CD4-positive, alpha-beta T cell treated with Interleukin-6 for 4 hours (primary cell): ENCODE data around the gene MRPS2.
"Not testable (repeated sequence)": the region's sequence is repeated elsewhere in the genome, so short reads cannot be mapped to it uniquely, and the experiment has no call there.

Experiments used
- DNase-seq: peaks from one replicate; pipeline ENCODE4 v3.0.0-alpha.2; 2020; ENCODE audit warnings: mixed read lengths

The MRPS2 gene

DNA sequence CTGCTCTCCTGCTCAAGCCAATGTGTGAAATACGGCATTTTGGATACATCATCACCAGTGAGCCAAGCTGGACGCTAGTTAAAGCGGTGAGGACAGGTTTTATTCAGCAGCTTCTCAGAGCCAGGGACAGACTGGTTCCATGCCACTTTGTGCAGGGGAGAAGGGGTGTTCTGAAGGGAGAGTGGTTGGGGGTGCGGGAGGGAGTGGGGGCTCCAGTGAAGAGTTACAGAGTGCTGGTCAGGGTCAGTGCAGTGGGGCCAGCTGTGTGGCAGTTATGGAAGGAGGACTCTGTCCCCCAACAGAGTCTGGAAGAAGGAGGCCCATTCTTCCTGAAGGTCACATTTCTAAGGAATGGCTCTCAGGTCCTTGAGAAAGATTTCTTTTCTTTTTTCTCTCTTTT lies 34.3 kb downstream of the MRPS2 start:
- DNase-seq: not testable (repeated sequence)

- not testable (repeated sequence) for DNase-seq
Observed at GRCh38 chr9:135535631-135536030, 35.1 kb downstream of the MRPS2 start.

GRCh38 chr9:135536216-135536615 lies 35.7 kb downstream of the MRPS2 start:
- no peak for DNase-seq

DNA sequence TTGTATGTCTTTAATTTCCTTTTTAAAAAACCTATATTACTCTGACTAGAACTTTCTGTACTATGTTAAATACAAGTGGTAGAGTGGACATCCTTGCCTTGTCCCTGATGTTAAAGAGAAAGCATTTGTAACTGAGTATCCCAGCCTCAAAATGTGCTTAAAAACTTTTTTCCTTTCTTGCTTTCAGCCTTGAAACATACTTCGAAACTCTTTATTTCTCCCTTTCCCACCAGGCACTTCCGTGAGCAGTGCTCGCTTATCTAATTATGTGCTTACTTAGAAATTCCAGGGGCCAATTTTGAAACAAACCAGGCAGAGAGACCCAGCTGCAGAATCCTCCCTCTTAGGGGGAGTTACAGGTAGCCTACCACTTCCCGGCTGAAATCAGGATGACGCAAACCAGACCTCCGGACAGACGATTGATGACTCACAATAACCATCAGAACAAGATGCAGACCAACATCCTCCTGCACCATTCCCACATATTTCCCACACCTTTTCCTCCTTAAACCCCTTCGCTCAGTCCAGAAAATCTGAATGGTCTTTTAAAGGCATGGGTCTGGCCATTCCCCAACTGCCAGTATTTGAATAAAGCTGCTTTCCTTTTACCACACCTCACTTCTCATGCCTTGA lies 42.9 kb downstream of the MRPS2 start:
- not testable (repeated sequence) for DNase-seq

DNA sequence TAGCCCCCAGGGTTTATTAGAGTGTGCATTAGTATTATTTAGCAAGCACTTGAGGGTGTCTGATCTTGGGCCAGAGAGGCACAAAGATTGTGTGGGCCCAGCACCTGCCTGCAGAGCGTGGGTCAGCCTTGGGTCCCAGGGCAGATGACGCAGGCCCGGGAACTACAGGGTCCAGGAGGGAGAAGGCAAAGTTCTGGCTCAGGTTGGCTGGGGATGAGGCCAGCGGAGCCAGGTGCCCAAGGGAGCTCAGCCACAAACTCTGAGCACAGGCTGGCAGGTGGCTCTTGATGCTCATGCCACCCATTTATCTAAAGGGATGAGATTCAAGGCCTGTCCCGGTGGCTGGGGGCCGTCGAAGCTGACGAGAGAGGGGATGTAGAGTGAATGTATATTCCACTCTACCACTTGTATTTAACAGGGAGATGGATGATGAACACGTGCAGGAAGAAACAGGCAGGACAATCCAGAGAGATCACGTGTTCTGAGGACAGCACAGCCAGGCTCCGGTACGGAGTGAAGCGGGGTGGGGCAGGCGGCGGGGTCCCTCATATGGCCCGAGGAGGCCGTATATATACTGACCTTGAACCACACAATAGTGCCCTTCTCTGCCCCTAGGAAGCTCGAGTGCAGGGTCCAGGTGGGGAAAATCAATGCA lies 44.6 kb downstream of the MRPS2 start:
- DNase-seq: no peak

- not testable (repeated sequence) for DNase-seq
Observed at GRCh38 chr9:135545646-135546176, 45.2 kb downstream of the MRPS2 start, which contains the start of gene OBP2A. Gene OBP2A (plus strand): TSS chr9:135546126. CDS start chr9:135546181, 55 bp downstream.

DNA sequence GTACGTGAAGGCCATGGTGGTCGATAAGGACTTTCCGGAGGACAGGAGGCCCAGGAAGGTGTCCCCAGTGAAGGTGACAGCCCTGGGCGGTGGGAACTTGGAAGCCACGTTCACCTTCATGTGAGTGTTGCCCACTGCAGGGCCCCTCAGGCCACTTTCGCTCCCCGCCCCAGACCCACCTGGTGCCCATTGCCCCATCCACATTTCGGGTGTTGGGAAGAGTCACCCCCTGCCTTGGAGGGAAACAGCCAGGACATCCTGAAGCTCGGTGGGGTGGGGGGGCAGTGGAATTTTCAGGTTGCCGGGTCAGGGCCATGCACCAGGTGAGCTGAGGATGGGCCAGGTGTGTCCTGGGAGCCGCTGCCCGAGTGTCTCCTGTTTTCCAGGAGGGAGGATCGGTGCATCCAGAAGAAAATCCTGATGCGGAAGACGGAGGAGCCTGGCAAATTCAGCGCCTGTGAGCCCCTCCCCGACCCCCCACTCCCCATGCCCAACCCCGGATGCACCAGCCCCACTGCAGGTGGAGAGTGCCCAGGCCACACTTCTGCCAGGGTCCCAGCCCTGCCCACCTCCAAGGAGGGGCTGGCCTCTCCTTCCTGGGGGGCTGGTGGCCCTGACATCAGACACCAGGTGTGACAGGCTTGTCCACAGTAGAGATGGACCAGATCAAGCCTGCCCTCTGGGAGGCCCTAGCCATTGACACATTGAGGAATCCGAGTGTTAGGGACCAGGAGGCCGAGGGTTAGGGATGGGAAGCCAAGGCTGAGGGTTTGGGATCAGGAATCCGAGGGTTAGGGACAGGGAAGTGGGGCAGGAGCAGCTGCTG lies 46.5 kb downstream of the MRPS2 start:
- DNase-seq: not testable (repeated sequence)

- no peak for DNase-seq
Observed at GRCh38 chr9:135547756-135548736, 47.6 kb downstream of the MRPS2 start.

GRCh38 chr9:135549478-135550343 lies 49.2 kb downstream of the MRPS2 start:
- not testable (repeated sequence) for DNase-seq

GRCh38 chr9:135550344-135550918 lies 49.9 kb downstream of the MRPS2 start:
- no peak for DNase-seq

GRCh38 chr9:135551031-135551430 lies 50.5 kb downstream of the MRPS2 start:
- no peak for DNase-seq

DNA sequence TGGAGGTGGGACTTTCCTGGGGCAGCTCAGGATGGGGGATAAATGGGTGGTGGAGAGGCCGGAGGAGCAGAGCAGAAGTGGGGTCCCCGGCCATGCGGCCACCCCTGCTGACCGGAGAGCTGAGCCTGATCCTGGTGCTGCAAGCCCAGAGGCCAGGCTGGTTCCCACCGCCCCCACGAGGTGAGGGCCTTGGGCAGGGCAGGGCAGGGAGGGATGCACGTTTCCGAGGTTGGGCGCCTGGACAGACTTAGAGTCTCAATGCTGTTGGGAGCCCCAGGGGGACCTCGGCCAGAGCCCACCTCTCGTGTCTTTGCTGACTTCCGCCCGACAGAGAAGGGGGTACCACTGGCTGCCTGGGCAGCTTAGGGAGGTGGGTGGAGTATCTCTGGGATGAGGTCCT lies 51.0 kb downstream of the MRPS2 start:
- no peak for DNase-seq

- no peak for DNase-seq
Observed at GRCh38 chr9:135552021-135552697, 51.7 kb downstream of the MRPS2 start.

- no peak for DNase-seq
Observed at GRCh38 chr9:135552698-135553171, 52.3 kb downstream of the MRPS2 start.
